Activated T-cell treated with anti-CD3 and anti-CD28 coated beads, Interleukin-2, amount 50 U/mL, for 24 hours (primary cell): Measurements from ENCODE around the gene KCNIP4.
"Not testable (repeated sequence)": the region's sequence is repeated elsewhere in the genome, so short reads cannot be mapped to it uniquely, and the experiment has no call there.

Experiments
- DNase-seq: peaks from one replicate; pipeline ENCODE4 v3.0.0-alpha.2; 2020
- H3K27ac Mint-ChIP-seq: 2 replicates; pipeline ENCODE4 v1.8.0; 2020; ENCODE audit warnings: mild to moderate bottlenecking, mixed read lengths
- H3K27me3 Mint-ChIP-seq: 2 replicates; pipeline ENCODE4 v1.8.0; 2020; ENCODE audit warnings: mixed read lengths
- H3K36me3 Mint-ChIP-seq: 2 replicates; pipeline ENCODE4 v1.8.0; 2020; ENCODE audit warnings: low read depth, mixed read lengths
- H3K4me1 Mint-ChIP-seq: 2 replicates; pipeline ENCODE4 v1.8.0; 2020; ENCODE audit warnings: low read depth, mixed read lengths
- H3K4me3 Mint-ChIP-seq: 2 replicates; pipeline ENCODE4 v1.8.0; 2020; ENCODE audit warnings: mild to moderate bottlenecking, moderate library complexity, mixed read lengths
- H3K9me3 Mint-ChIP-seq: 2 replicates; pipeline ENCODE4 v1.8.0; 2020; ENCODE audit warnings: mixed read lengths

KCNIP4 gene

GRCh38 chr4:20760053-20760452, 1188.5 kb downstream of the KCNIP4 start:
- Mint-ChIP-seq H3K4me1 (no peaks in the 10 kb centered on the region), H3K27ac (no peak overlapping the region), H3K9me3 (no peaks in the 10 kb centered on the region), H3K27me3 (no peaks in the 10 kb centered on the region), H3K4me3 (no peak overlapping the region), H3K36me3 (no peaks in the 10 kb centered on the region)
- DNase-seq: no peak

DNA sequence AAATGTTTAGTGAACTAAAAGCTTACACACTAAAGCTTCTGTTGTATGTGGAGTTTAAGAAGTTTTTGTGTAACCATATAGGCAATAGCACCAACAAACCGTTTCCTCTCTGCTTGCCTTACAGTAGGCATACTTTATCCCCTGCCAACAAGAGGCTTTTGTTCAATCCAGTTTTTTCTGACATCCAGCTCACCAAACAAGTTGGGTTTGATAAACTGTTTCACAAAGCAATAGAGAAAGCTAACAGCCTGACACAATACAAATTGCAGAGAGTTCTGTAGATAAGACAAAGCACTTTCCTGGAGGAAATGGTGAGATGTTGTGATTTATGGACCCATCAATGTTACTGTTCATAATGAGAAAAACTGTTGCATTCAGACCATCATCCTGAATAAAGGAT, 1194.5 kb downstream of the KCNIP4 start:
- H3K9me3 Mint-ChIP-seq: no peaks in the 10 kb centered on the region
- peaks cover 18% of the 10 kb centered on the region for H3K36me3 Mint-ChIP-seq
- no peak overlapping the region for H3K27ac Mint-ChIP-seq
- peaks cover 3% of the 10 kb centered on the region for H3K4me1 Mint-ChIP-seq
- no peaks in the 10 kb centered on the region for H3K27me3 Mint-ChIP-seq
- no peak for DNase-seq
- H3K4me3 Mint-ChIP-seq: no peak overlapping the region

DNA sequence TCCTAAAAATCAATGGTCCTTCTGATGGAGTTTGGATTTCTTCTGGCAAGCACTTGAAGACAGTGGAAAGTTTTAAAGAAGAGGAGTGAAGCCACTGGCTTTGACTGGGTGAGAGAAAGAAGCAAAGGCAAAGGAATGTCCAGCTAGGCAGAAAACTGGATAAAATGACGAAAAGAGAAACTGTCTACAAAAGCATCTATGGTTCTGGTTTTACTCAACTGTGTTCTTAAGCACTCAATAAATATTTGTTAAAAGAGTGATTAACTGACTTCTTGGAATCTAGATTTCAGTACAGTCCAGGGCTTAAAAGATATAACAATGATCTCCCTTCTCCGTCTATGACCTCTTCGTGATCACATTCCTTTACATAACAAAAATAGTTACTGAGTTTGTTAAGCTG, 1195.9 kb downstream of the KCNIP4 start:
- H3K4me1 Mint-ChIP-seq: peaks cover 3% of the 10 kb centered on the region
- H3K27me3 Mint-ChIP-seq: no peaks in the 10 kb centered on the region
- no peaks in the 10 kb centered on the region for H3K9me3 Mint-ChIP-seq
- no peak overlapping the region for H3K4me3 Mint-ChIP-seq
- DNase-seq: no peak
- H3K27ac Mint-ChIP-seq: no peak overlapping the region
- H3K36me3 Mint-ChIP-seq: peaks cover 18% of the 10 kb centered on the region

GRCh38 chr4:20746000-20746399, 1202.6 kb downstream of the KCNIP4 start:
- peaks cover 24% of the 10 kb centered on the region for H3K36me3 Mint-ChIP-seq
- not testable (repeated sequence) for H3K27me3 Mint-ChIP-seq, H3K27ac Mint-ChIP-seq, H3K4me3 Mint-ChIP-seq, H3K4me1 Mint-ChIP-seq, DNase-seq
- H3K9me3 Mint-ChIP-seq: peaks cover 23% of the 10 kb centered on the region

DNA sequence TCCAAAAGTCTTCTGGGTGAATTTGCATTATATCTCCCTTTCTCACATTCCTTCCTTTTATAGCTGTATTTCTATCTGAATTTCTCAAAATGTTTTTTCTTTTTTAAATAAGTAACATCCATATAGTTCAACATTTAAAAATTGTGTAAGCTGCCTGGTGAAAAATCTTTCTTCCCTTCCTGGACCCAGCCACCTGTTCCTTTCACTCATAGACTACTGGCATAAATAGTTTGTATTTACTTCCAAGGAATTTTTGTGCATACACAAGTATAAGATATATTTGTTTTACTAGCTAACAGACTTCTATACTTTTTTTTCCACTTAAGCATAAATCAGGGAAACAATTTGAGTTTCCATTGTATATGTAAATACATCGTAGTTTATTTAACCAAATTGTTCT, 1212.6 kb downstream of the KCNIP4 start:
- Mint-ChIP-seq H3K27ac (no peak overlapping the region), H3K9me3 (peaks cover 38% of the 10 kb centered on the region), H3K4me3 (no peak overlapping the region), H3K4me1 (no peaks in the 10 kb centered on the region), H3K36me3 (peaks cover 88% of the 10 kb centered on the region), H3K27me3 (no peaks in the 10 kb centered on the region)
- DNase-seq: no peak

GRCh38 chr4:20724915-20725314, 1223.7 kb downstream of the KCNIP4 start:
- Mint-ChIP-seq H3K4me1 (no peaks in the 10 kb centered on the region), H3K4me3 (no peak overlapping the region), H3K27ac (no peak overlapping the region), H3K36me3 (peaks cover 91% of the 10 kb centered on the region), H3K27me3 (no peaks in the 10 kb centered on the region), H3K9me3 (peaks cover 15% of the 10 kb centered on the region)
- no peak for DNase-seq

GRCh38 chr4:20723463-20723862, 1225.1 kb downstream of the KCNIP4 start:
- Mint-ChIP-seq H3K27ac (no peak overlapping the region), H3K36me3 (peaks cover 92% of the 10 kb centered on the region), H3K9me3 (peaks cover 15% of the 10 kb centered on the region), H3K4me1 (no peaks in the 10 kb centered on the region), H3K27me3 (no peaks in the 10 kb centered on the region), H3K4me3 (no peak overlapping the region)
- DNase-seq: no peak

GRCh38 chr4:20723019-20723418, 1225.6 kb downstream of the KCNIP4 start:
- Mint-ChIP-seq H3K9me3 (peaks cover 15% of the 10 kb centered on the region), H3K4me3 (no peak overlapping the region), H3K27ac (no peak overlapping the region), H3K4me1 (no peaks in the 10 kb centered on the region), H3K36me3 (peaks cover 94% of the 10 kb centered on the region), H3K27me3 (no peaks in the 10 kb centered on the region)
- DNase-seq: no peak

GRCh38 chr4:20711335-20711734, 1237.2 kb downstream of the KCNIP4 start:
- H3K27me3 Mint-ChIP-seq: no peaks in the 10 kb centered on the region
- peaks cover 85% of the 10 kb centered on the region for H3K36me3 Mint-ChIP-seq
- no peaks in the 10 kb centered on the region for H3K4me1 Mint-ChIP-seq
- no peak overlapping the region for H3K4me3 Mint-ChIP-seq
- no peak overlapping the region for H3K27ac Mint-ChIP-seq
- peaks cover 5% of the 10 kb centered on the region for H3K9me3 Mint-ChIP-seq
- DNase-seq: no peak

DNA sequence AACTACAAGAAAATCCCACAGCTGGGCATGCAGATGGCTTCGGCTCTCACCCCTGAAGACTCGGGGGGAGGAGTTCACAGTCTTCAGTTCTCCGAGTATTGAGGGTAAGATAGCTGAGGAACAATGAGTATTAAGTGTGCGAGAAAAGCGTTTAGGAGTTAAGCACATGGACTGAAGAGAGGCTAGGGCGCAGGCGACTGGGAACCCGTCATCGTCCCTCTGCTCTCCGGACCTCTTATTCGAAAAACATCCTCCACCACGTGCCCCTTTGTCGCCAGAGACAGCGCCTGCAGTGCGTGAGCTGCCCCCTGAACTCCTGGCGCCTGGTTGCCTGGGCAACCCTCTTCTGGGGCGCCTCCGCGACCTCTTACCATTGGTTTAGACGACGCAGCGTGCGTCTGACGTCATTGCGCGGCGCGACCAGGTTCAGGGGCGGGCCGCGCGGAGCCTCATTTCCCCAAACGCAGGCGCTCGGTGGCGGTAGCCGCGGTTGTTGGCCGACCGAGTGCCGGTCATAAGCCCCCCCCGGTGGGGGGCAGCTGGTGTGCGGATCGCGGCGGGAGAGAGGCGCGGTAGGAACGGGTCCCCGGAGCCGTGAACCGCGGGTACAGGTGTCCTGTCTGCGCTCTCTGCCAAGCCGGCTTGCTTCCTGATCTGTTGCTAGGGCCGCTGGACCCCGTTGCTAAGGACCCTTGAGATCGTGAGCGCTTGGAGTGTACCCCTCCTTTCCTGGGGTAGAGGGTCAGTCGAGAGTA, 1248.4 kb downstream of the KCNIP4 start, which contains the start of gene PACRGL:
TSS of gene PACRGL (plus strand) at position 452 of the 755 bp plus-strand sequence. CDS start 4,024 bp downstream, outside the sequence.
- Mint-ChIP-seq H3K9me3 (no peaks in the 10 kb centered on the region), H3K27ac (peak within 1 kb of the TSS; percentile 96), H3K27me3 (no peaks in the 10 kb centered on the region), H3K4me3 (peak within 1 kb of the TSS; percentile 90), H3K36me3 (peaks cover 32% of the 10 kb centered on the region), H3K4me1 (peaks cover 40% of the 10 kb centered on the region)
- peak; percentile 94 for DNase-seq

DNA sequence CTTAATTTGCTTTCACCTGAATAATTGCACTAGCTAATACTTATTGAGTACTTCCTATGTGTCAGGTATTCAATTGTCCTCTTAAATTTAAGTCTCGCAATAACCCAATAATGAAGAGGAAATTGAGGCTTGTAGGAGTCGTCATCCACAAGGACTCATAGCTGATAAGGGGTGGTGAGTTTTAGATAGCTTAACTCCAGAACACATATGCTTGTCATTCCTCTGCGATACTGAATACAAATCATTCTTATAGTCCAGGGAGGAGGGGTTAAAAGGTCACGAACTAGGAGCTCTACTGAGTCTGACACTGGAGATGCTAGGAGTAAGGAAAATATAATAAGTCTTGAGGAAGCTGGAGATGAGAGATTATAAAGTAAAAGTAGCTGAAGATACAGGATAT, 1249.8 kb downstream of the KCNIP4 start:
- Mint-ChIP-seq H3K4me1 (peaks cover 38% of the 10 kb centered on the region), H3K27ac (no peak overlapping the region), H3K9me3 (no peaks in the 10 kb centered on the region), H3K4me3 (peak overlapping the region; percentile 47), H3K27me3 (peaks cover 4% of the 10 kb centered on the region), H3K36me3 (peaks cover 20% of the 10 kb centered on the region)
- no peak for DNase-seq

GRCh38 chr4:20698382-20698781, 1250.2 kb downstream of the KCNIP4 start:
- no peak for DNase-seq
- H3K9me3 Mint-ChIP-seq: no peaks in the 10 kb centered on the region
- no peak overlapping the region for H3K4me3 Mint-ChIP-seq
- H3K27me3 Mint-ChIP-seq: peaks cover 5% of the 10 kb centered on the region
- peaks cover 35% of the 10 kb centered on the region for H3K4me1 Mint-ChIP-seq
- H3K27ac Mint-ChIP-seq: no peak overlapping the region
- H3K36me3 Mint-ChIP-seq: peaks cover 17% of the 10 kb centered on the region

GRCh38 chr4:20696815-20697214, 1251.8 kb downstream of the KCNIP4 start:
- Mint-ChIP-seq H3K9me3 (no peaks in the 10 kb centered on the region), H3K36me3 (peaks cover 8% of the 10 kb centered on the region), H3K27ac (no peak overlapping the region), H3K4me1 (peaks cover 19% of the 10 kb centered on the region), H3K27me3 (peaks cover 5% of the 10 kb centered on the region), H3K4me3 (no peak overlapping the region)
- no peak for DNase-seq

- no peaks in the 10 kb centered on the region for H3K9me3 Mint-ChIP-seq
- H3K27me3 Mint-ChIP-seq: peaks cover 11% of the 10 kb centered on the region
- H3K4me1 Mint-ChIP-seq: no peaks in the 10 kb centered on the region
- DNase-seq: no peak
- H3K27ac Mint-ChIP-seq: no peak overlapping the region
- H3K4me3 Mint-ChIP-seq: no peak overlapping the region
- H3K36me3 Mint-ChIP-seq: no peaks in the 10 kb centered on the region
These were observed 1260.7 kb downstream of the KCNIP4 start for GRCh38 chr4:20687864-20688263.

DNA sequence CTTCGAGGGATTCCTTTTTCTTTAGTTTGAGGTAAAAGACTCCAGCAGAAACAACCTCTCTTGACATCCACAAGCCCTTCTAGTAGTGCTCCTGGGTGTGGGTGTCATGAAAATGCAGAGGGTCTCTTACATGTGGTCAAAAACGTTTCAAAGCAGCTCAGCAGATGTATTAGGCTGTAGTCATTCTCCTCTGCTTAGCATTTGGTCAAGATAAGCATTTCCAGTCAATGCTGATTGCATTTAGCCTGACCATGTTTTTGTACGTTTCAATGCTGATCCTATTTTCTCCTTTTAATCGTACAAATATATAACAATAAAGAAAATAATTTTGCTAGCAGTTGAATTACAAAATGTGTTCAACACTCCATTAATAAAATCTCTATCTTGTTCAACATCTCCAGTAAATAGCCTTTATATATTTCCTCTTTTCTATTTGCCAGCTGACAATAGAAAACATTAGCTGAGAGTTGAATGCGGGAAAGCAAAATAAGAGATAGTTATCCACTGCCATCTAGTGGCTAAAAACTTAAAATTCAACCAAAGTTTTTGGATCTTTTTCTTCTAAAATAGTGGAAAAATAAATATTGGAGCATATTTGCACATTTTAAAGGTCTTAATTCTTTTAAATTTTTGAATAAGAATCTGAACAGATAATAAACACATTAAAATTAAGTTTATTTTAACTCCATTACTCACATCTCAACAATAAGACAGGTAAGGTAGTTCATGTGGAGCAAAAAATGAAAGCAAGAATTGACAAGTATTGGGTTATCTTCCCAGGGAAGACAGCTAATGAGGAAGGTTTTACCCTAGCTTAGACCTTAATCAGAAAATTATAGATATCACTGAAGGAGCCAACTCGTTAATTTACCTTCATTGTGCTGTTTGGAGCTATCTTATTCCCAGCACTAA, 1263.5 kb downstream of the KCNIP4 start:
- no peaks in the 10 kb centered on the region for H3K4me1 Mint-ChIP-seq
- no peak overlapping the region for H3K4me3 Mint-ChIP-seq
- H3K27ac Mint-ChIP-seq: no peak overlapping the region
- DNase-seq: no peak
- no peaks in the 10 kb centered on the region for H3K9me3 Mint-ChIP-seq
- H3K27me3 Mint-ChIP-seq: peaks cover 13% of the 10 kb centered on the region
- no peaks in the 10 kb centered on the region for H3K36me3 Mint-ChIP-seq
